Cardiac septum (tissue), 1 donor: ENCODE results near the gene TRPC4AP. TPM values are rescaled to one million over a fixed set of nuclear protein-coding genes. Genes with fewer than 3 reads are reported as not detected.

Experiments
- DNase-seq: peaks from one replicate; pipeline ENCODE4 v3.0.0-alpha.2; 2020; ENCODE audit warnings: low spot score
- intact Hi-C: fragments of 100-400 bp; cut with DNase I; formaldehyde crosslinking; loops from one replicate; pipeline ENCODE4 v1.14.0; 2022
- total RNA-seq: library from RNA; stranded (reverse); fragmentation: NEBNext Ultra II Directional; extraction: Animal tissue kit (Norgen Biotek cat#: 25700); gene quantifications from one replicate; pipeline ENCODE4 v1.2.1, GENCODE V29; 2021
- donor health status: DM: no; HTN: no; CAD: no.

TRPC4AP gene
- total RNA-seq, 1 donor from 2014 or later, result 34.9 TPM

- no peak for DNase-seq
- intact Hi-C loops, result no loop called here
These were observed 111.9 kb downstream of the TRPC4AP start for GRCh38 chr20:34980543-34981233.

DNA sequence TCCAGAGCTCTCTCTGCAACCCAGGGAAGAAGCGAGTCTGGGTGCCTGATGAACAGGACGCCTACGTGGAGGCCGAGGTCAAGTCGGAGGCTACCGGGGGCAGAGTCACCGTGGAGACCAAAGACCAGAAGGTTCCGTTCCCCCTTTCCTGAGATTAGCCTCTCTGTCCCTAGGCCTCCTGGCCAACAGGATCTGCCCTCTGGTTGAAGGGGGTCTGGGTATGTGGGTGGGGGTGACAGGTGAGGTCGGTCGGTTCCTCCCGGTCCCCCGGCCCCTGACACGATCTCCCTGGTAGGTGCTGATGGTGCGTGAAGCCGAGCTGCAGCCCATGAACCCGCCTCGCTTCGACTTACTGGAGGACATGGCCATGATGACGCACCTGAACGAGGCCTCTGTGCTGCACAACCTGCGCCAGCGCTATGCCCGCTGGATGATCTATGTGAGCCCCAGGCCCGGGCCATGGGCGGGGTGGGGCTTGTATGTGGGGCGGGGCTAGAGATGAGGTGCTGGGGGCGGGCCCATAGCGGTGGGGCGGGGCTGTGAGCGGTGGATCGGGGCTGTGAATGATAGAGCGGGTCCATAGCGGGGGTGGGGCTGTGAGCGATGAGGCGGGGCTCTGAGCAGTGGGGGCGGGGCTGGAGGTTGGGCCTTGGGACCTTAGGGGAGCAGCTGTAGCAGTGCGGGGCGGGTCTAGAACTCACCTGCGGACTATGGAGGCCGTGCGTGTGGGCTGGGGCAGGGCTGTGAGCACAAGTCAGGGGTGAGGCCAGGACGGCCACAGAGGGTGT lies 113.0 kb downstream of the TRPC4AP start:
- peak; percentile 89 for DNase-seq
- intact Hi-C loops, result no loop called here

DNA sequence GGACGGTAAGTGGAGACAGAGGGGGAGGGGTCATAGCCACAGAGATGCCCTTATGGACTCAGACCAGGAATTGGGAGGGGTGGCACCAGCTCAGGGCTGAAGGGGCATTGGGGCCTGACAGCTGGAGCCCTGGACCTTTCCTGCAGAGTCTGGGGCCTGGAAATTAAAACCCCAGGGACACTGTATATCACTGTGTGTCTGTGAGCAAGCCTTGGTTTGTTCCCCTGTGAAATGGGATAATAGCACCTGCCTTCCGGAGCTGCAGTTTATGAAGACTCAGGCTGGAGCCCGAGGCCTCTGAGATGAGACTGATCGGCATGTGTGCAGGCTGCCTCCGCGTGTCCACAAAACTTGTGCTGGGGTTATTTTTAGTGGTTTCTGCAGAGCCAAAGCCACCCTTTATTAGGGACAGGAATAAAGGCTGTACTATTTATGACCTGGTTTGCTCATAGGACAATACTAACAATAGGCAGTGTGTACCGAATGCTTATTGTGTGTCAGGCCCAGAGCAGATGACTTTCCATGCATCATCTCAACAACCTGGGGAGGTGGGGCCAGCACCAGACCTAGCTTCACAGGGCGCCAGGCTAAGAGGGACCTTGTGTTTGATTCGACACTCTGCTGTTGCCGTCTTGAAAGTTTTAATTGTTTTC lies 114.4 kb downstream of the TRPC4AP start:
- intact Hi-C loops, result no loop called here
- peak; percentile 78 for DNase-seq

- intact Hi-C loops, result no loop called here
- DNase-seq, result peak; percentile 88
These were observed 115.1 kb downstream of the TRPC4AP start for GRCh38 chr20:34977365-34978091.

DNA sequence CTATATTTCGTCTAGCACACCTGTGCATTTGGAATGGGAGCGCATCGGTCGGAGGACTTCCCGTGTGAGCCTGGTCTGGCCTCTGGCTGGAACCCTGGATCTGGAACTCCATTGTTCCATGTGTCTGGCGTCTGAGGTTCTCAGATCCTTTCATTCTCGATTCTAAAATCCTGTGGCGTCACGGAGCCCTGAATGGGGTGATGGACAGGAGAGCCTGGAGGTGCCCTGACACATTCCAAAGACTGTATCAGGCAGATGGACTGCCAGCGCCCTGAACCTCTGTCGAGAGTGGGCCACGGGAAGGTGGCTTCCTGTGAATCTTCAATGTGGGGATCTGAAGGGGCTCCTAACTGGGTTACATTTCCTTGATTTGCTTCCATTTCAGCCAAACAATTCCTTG lies 116.3 kb downstream of the TRPC4AP start:
- DNase-seq, result no peak
- intact Hi-C loops, result no loop called here

DNA sequence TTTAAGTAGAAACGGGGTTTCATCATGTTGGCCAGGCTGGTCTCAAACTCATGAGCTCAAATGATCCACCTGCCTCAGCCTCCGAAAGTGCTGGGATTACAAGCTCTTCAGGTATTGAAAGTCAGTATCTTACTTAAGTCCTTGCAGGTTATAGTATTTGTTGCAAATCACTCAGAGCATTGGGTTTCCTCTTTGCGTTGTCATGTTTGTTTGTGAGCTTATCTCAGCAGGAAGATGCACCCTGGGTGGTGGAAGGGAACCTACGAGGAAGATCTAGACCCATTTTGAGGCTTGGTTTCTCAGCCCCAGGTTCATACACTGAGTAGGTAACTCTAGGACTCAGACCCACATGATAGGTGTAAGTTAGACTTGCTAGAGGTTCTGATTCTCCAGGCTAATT lies 118.4 kb downstream of the TRPC4AP start:
- intact Hi-C loops, result no loop called here
- DNase-seq, result no peak

- intact Hi-C loops, result no loop called here
- DNase-seq, result no peak
These were observed 120.9 kb downstream of the TRPC4AP start for GRCh38 chr20:34971561-34972235.

DNA sequence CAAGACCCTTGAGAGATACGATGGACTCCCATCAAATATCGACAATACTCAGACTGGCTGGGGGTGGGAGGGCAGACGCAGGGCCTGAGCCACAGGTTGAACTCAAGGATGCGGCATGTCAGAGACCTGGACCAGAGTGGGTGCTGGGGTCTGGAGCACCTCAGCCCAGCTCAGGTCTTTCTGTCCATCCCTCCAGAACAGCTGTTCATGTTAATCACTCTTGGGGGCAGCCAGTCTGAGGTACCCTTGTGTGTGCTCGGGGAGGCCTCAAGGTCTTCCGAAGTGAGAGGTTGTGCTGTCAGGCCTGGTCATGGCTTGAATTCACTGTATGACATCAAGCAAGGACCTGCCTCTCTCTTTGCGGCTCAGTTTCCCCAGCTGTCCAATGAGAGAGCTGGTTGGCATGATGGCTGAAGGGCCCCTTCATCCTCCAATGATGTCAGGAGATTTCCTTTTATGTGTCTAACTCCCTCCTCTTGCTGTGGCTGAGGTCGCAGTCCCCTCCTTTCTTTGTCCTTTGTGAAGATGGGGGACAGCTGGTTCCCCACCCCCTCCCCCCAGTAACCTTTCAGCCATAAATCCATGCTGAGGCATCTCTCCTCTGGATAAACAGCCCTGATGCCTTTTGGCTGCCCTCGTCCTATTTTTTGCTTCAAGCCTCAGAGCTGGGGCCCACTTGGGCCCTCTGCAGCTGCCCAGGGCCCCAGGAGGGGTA lies 121.6 kb downstream of the TRPC4AP start:
- intact Hi-C loops, result no loop called here

DNA sequence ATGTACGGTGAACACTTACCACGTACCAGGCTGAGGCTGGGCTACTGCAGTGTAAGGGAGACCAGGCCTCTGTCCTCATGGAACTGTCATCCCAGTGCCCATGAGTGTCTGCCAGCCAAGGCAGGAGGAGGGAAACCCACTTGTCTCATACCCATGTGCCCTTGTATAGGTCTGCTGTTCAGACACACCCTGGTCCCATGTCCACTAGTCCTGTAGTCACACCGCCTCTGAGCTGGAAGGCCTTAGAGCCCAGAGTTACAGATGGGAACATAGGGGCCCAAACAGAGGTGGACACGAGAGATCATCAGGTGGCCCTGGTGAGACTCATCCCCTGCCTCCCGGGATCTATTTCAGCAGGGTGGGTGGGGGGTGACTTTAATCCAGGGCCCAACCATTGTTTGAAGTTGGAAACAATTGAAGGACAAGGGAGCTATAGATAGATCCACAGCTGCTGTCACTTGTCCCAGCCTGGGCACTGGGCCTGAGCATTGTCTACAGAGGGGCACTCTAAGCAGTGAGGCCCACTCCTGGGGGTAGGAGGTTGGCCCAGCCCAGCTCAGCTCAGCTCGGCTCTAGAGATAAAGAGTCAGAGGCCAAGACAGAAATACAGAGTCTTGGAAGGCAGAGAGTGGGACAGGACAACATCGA lies 122.3 kb downstream of the TRPC4AP start:
- intact Hi-C loops, result no loop called here

More for the DNA sequence above, 121.6 kb downstream of the TRPC4AP start:
- no peak for DNase-seq

DNA sequence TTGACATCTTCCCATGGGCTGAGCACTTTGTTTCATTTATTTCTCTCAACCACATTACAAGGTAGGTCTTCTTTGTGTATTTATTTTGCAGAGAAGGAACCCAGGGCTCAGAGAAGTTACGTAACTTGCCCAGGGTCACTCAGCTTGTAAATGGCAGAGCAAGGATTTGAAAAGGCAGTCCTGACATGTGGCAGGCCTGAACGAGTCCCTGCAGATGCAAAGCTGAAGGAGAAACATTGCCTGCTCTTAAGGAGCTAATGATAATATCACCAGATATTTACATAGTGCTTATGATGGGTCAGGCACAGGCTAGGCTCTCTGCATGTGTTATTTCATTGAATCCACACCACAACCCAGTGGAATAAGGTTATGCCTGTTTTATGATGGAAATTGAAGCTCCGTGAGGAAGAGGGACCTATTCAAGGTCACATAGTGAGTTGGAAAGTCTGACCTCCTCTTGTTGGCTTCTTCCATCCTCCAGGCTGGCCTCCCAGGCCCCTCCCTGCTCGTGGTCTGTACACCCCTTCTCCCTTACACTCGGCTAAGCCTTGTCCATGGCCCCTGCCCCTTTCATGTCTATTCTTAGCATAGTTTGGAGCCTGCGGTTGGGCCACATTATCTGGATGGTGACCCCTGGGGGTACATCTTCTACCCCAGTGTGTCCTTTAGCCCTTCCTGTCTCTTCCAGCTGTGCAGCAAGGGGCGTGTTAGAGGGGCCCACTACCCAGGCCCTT lies 124.4 kb downstream of the TRPC4AP start:
- intact Hi-C loops, result no loop called here
- DNase-seq, result no peak

More for the DNA sequence above, 122.3 kb downstream of the TRPC4AP start:
- no peak for DNase-seq

DNA sequence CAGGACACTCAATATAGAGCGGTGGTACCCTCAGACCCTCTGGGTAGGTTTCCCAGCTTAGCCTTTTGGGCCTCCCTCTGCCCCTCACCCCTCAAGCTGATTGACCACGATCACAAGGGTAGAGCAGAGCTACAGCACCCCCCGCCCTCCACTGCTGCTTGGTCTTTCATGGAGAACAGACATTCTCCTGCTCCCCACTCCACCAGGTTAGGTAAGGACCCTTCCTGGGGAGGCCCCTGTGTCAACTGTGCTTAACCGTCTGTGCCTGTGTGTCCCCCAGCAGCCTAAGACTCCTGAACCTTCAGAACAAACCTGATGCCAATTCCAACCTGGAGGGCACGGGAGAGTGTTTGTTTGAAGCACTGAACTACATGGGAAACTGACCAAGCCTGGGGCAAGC lies 125.2 kb downstream of the TRPC4AP start:
- no peak for DNase-seq
- intact Hi-C loops, result no loop called here

DNA sequence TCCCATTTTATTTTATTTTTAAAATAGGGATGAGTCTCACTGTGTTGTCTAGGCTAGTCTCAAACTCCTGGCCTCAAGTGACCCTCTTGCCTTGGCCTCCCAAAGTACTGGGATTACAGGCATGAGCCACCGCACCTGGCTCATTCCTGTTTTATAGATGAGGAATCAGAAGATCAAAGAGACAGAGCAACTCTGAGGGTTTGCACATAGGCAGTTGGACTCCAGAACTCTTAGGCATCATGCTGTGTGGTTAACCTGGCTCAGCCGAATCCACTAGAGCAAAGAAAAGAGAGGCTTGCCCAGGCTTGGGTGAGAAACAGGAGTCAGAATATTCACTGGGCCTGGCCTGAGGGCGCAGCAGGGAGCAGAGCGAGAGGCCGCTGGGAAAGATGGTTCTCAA lies 127.6 kb downstream of the TRPC4AP start:
- intact Hi-C loops, result no loop called here
- DNase-seq, result no peak

DNA sequence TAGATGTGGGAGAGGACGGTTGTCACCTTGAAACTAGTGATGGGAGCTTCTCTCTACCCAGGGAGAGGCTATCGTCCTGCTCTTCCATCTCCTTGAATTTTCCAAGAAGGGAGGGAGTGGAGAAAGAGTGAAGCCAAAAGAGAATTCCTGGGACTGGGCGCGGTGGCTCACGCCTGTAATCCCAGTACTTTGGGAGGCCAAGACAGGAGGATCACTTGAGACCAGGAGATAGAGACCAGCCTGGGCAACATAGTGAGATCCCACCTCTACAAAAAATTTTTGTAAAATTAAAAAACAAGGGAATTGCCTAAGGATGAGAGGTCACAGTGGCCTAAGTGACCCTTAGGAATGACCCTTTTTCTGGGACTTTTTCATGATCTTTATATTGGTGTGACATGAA lies 128.1 kb downstream of the TRPC4AP start:
- intact Hi-C loops, result no loop called here
- DNase-seq, result no peak

DNA sequence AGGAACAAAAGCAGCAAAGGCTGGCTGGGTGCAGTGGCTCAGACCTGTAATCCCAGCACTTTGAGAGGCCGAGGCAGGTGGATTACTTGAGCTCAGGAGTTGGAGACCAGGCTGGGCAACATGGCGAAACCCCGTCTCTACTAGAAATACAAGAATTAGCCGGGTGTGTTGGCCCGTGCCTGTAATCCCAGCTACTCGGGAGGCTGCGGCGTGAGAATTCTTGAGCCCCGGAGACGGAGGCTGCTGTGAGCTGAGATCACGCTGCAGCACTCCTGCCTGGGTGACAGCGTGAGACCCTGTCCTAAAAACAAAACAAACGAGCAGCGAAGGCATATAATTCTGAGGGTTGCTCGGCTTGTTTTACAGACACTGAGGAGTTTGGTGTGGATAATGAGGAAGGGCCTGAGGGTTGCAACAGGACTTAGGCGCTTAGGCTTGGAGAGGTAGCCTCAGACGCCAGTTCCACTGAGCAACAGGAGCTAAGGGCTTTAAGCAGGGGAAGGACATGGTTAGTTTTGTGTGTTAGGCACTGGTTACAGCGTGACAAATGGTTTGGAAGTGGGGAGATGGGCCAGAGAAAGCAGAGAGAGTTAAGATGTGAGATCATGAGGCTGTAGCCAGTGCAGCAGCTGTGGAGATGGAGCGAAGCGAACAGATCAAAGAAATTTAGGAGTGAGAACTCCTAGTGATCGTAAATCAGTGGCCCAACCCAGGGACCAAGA lies 135.7 kb downstream of the TRPC4AP start:
- intact Hi-C loops, result loop anchor here (5.0 kb wide), 1 partner anchor 130 kb away; the partner anchor contains the start of gene NCOA6
- DNase-seq, result no peak

DNA sequence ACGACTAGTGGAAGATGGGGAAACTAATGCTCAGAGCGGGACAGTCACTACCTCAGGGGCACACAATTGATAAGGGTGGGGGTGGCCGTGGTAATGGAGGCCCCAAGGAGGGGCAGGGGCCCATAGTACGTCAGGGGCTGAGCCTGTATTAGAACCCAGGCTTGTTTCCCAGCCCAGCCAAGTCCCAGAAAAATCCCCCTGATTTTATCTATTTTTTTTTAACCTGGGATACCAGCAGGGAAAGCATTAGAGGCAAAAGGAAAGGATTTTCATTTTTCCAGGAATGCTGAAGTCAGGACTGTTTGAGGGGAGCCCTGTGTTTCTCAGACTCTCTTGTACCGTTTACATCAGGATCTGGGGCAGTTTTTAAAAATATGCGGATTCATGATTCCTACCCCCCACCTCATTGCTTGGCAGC lies 136.6 kb downstream of the TRPC4AP start:
- DNase-seq, result no peak
- intact Hi-C loops, result loop anchor here (5.0 kb wide), 1 partner anchor 129 kb away; the partner anchor contains the start of gene NCOA6

DNA sequence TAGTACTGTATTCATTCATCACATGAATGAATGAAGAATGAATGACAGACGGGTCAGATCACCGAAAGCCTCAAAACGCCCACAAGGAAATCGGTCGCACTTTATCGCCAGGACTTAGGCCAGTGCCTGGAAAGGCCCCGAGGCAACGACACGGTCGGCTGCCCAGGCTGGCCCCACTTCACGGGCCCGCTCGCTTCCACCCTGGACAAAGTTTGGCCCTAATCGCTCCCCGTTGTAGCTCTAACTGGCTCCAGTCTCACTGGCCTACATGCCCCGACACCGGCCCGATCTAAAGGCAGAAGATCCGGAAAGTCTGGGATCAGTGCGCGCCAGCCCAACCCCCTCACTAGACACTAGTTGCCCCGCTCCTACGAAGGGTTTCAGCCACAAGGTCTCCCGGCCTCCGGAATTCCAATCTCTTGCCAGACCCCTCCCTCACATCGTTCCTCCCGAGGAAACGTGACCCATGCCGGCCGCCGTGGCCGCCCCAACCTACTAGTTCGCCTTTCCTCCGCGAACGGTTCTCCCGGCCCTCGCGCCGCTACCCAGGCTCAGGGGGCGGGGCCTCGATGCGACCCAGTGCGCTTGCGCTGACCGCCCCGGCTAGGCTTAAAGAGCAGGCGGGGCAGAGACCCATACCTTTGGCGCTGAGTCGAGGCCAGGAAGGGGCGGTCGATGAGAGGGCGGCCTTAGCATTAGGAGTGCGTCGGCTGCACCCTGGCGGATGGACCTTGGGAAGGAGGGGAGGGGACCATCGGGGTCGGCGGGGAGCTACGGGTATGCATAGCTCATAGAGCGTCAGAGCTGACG lies 137.2 kb downstream of the TRPC4AP start, which contains the start of the genes GSS and MYH7B:
GSS (minus strand) TSS at position 576 of the 810 bp plus-strand sequence. CDS start 3,954 bp downstream, outside the sequence.
MYH7B (plus strand) TSS at position 638 of the 810 bp plus-strand sequence. CDS start 22,138 bp downstream, outside the sequence.
- peak; percentile 99 for DNase-seq
- intact Hi-C loops, result loop anchor here (1.0 to 5.0 kb wide), 2 partner anchors 79 to 128 kb away; partner anchors contain the start of genes ACSS2 and NCOA6
